Measurements from ENCODE around the gene SLC38A9. TPM values are rescaled to one million over a fixed set of nuclear protein-coding genes. Genes with fewer than 3 reads are reported as not detected.

SLC38A9 gene
- total and polyA plus RNA-seq, 11 donors = 3.9 to 13.5 (median 6.9) TPM

- Histone ChIP-seq H3K4me3 (no peak overlapping the region), H3K4me1 (peaks cover 0 to 26% (median 12%) of the 10 kb centered on the region in 12 donors), H3K36me3 (no peaks in the 10 kb centered on the region), H3K27me3 (no peaks in the 10 kb centered on the region), H3K9me3 (no peaks in the 10 kb centered on the region), H3K27ac (peak overlapping the region in 2 of 12 donors; percentile 40 to 77)
- DNase-seq = no peak
- 59 to 65% (median 63%) methylated on average over 3 of the region's 3 CpGs for WGBS, 4 donors
- intact Hi-C loops (cut with DNase I) = no loop called here
- TF ChIP-seq CTCF (IDR thresholded peaks at IDR 0.05) = no peak
- TF ChIP-seq POLR2A (IDR thresholded peaks at IDR 0.05) = no peak
- ATAC-seq = no peak
These were observed 85.3 kb downstream of the SLC38A9 start for GRCh38 chr5:55626790-55627189.

GRCh38 chr5:55625913-55626312 is 86.2 kb downstream of the SLC38A9 start:
- Histone ChIP-seq H3K27me3 (no peaks in the 10 kb centered on the region), H3K36me3 (no peaks in the 10 kb centered on the region), H3K9me3 (no peaks in the 10 kb centered on the region), H3K4me1 (peaks cover 0 to 27% (median 13%) of the 10 kb centered on the region in 12 donors), H3K4me3 (peak overlapping the region in 1 of 12 donors; percentile 5), H3K27ac (peak overlapping the region in 5 of 12 donors; percentile 2 to 77 (median 36))
- no peak for DNase-seq
- intact Hi-C loops (cut with DNase I) = no loop called here
- TF ChIP-seq POLR2A (IDR thresholded peaks at IDR 0.05) (no peak), CTCF (IDR thresholded peaks at IDR 0.05) (no peak)
- ATAC-seq = no peak

GRCh38 chr5:55625589-55625909 is 86.6 kb downstream of the SLC38A9 start:
- Histone ChIP-seq H3K4me1 (peaks cover 0 to 27% (median 13%) of the 10 kb centered on the region in 12 donors), H3K36me3 (no peaks in the 10 kb centered on the region), H3K27me3 (no peaks in the 10 kb centered on the region), H3K9me3 (no peaks in the 10 kb centered on the region), H3K4me3 (peak overlapping the region in 1 of 12 donors; percentile 5), H3K27ac (peak overlapping the region in 5 of 12 donors; percentile 2 to 77 (median 36))
- 73 to 89% (median 88%) methylated on average over 4 of the region's 4 CpGs for WGBS, 4 donors
- ATAC-seq (no peak), DNase-seq (no peak)
- intact Hi-C loops (cut with DNase I) = no loop called here
- TF ChIP-seq POLR2A (IDR thresholded peaks at IDR 0.05) (no peak), CTCF (IDR thresholded peaks at IDR 0.05) (no peak)

GRCh38 chr5:55624841-55625588 is 87.1 kb downstream of the SLC38A9 start:
- peak in 1 of 4 donors; percentile 13 for ATAC-seq

More at GRCh38 chr5:55624841-55625588, 87.1 kb downstream of the SLC38A9 start:
- intact Hi-C loops (cut with DNase I) = no loop called here
- no peaks in the 10 kb centered on the region for H3K36me3 ChIP-seq
- DNase-seq = no peak
- peak overlapping the region in 4 of 12 donors; percentile 2 to 77 (median 37) for H3K27ac ChIP-seq
- H3K4me3 ChIP-seq = no peak overlapping the region
- no peaks in the 10 kb centered on the region for H3K27me3 ChIP-seq
- peaks cover 0 to 27% (median 13%) of the 10 kb centered on the region in 12 donors for H3K4me1 ChIP-seq
- WGBS, 4 donors = 79 to 88% (median 84%) methylated on average over 8 of the region's 8 CpGs
- no peak for TF ChIP-seq POLR2A (IDR thresholded peaks at IDR 0.05)
- TF ChIP-seq CTCF (IDR thresholded peaks at IDR 0.05) = no peak
- H3K9me3 ChIP-seq = no peaks in the 10 kb centered on the region

Data from heart left ventricle (tissue), 16 donors.